ENCODE data around the gene PHLPP1.

PHLPP1 gene

GRCh38 chr18:62847081-62847480, 131.7 kb downstream of the PHLPP1 start:
- DNase-seq (ENCODE audit: low spot score): no peak

GRCh38 chr18:62848946-62849345, 133.6 kb downstream of the PHLPP1 start:
- no peak for DNase-seq (ENCODE audit: low spot score)

GRCh38 chr18:62850619-62851306, 135.4 kb downstream of the PHLPP1 start:
- DNase-seq (ENCODE audit: low spot score): no peak

- DNase-seq (ENCODE audit: low spot score): no peak
Measured at GRCh38 chr18:62852851-62853250, 137.5 kb downstream of the PHLPP1 start.

- no peak for DNase-seq (ENCODE audit: low spot score)
Measured at GRCh38 chr18:62856294-62856693, 141.0 kb downstream of the PHLPP1 start.

GRCh38 chr18:62857263-62857976, 142.1 kb downstream of the PHLPP1 start:
- DNase-seq (ENCODE audit: low spot score): no peak

GRCh38 chr18:62860062-62860461, 144.7 kb downstream of the PHLPP1 start:
- no peak for DNase-seq (ENCODE audit: low spot score)

- DNase-seq (ENCODE audit: low spot score): no peak
Measured at GRCh38 chr18:62862466-62862865, 147.1 kb downstream of the PHLPP1 start.

GRCh38 chr18:62863579-62864001, 148.2 kb downstream of the PHLPP1 start:
- no peak for DNase-seq (ENCODE audit: low spot score)

- no peak for DNase-seq (ENCODE audit: low spot score)
Measured at GRCh38 chr18:62865498-62865897, 150.2 kb downstream of the PHLPP1 start.

GRCh38 chr18:62867534-62867933, 152.2 kb downstream of the PHLPP1 start:
- peak; percentile 13 for DNase-seq (ENCODE audit: low spot score)

- DNase-seq (ENCODE audit: low spot score): no peak
Measured at GRCh38 chr18:62868645-62869044, 153.3 kb downstream of the PHLPP1 start.

GRCh38 chr18:62870643-62871042, 155.3 kb downstream of the PHLPP1 start:
- DNase-seq (ENCODE audit: low spot score): no peak

- DNase-seq (ENCODE audit: low spot score): no peak
Measured at GRCh38 chr18:62875323-62875722, 160.0 kb downstream of the PHLPP1 start.

- DNase-seq (ENCODE audit: low spot score): no peak
Measured at GRCh38 chr18:62876111-62876510, 160.8 kb downstream of the PHLPP1 start.

GRCh38 chr18:62876828-62877227, 161.5 kb downstream of the PHLPP1 start:
- DNase-seq (ENCODE audit: low spot score): no peak

GRCh38 chr18:62877411-62878221, 162.3 kb downstream of the PHLPP1 start:
- DNase-seq (ENCODE audit: low spot score): peak; percentile 9

GRCh38 chr18:62878305-62878704, 163.0 kb downstream of the PHLPP1 start:
- DNase-seq (ENCODE audit: low spot score): no peak

- DNase-seq (ENCODE audit: low spot score): no peak
Measured at GRCh38 chr18:62880034-62880433, 164.7 kb downstream of the PHLPP1 start.

- DNase-seq (ENCODE audit: low spot score): no peak
Measured at GRCh38 chr18:62880673-62881364, 165.5 kb downstream of the PHLPP1 start.

GRCh38 chr18:62881509-62882016, 166.2 kb downstream of the PHLPP1 start:
- DNase-seq (ENCODE audit: low spot score): no peak

Measured in cerebellar cortex (tissue), 1 donor.